ENCODE results near the gene FGD2. TPM values are rescaled to one million over a fixed set of nuclear protein-coding genes. Genes with fewer than 3 reads are reported as not detected.

The FGD2 gene
- polyA plus RNA-seq, 4 donors = 1.1 to 11.6 (median 7.3) TPM

- no peaks in the 10 kb centered on the region for H3K36me3 ChIP-seq (ENCODE audit: control insufficient read depth in 3 of 3, insufficient read depth in 2 of 3, low read depth in 1 of 3, low read length in 3 of 3)
- H3K27ac ChIP-seq (ENCODE audit: low read depth in 1 of 3, low read length in 2 of 3) = no peak overlapping the region
- 52 to 70% (median 58%) methylated on average over 8 of the region's 8 CpGs for WGBS, 3 donors
- H3K9me3 ChIP-seq (ENCODE audit: control insufficient read depth in 2 of 2, insufficient read depth in 1 of 2, low read depth in 1 of 2, low read length in 1 of 2) = no peaks in the 10 kb centered on the region
- FAIRE-seq (no peak), DNase-seq (no peak)
- peaks cover 0 to 8% (median 0%) of the 10 kb centered on the region in 3 donors for H3K27me3 ChIP-seq (ENCODE audit: control insufficient read depth in 3 of 3, insufficient read depth in 3 of 3, low read length in 3 of 3)
- H3K4me1 ChIP-seq (ENCODE audit: control insufficient read depth in 3 of 3, insufficient read depth in 2 of 3, low read depth in 1 of 3, low read length in 2 of 3) = peaks cover 0 to 6% (median 0%) of the 10 kb centered on the region in 3 donors
- H3K4me3 ChIP-seq (ENCODE audit: low read depth in 1 of 3, low read length in 3 of 3) = no peak overlapping the region
These were observed 6.8 kb upstream of the FGD2 start for GRCh38 chr6:36998723-36999038.

GRCh38 chr6:36999061-36999750 lies 6.2 kb upstream of the FGD2 start:
- 66 to 77% (median 71%) methylated on average over 15 of the region's 15 CpGs for WGBS, 3 donors
- no peak for FAIRE-seq
- no peak for DNase-seq

GRCh38 chr6:36999751-37000125 lies 5.7 kb upstream of the FGD2 start:
- FAIRE-seq (no peak), DNase-seq (no peak)
- H3K27ac ChIP-seq (ENCODE audit: low read depth in 1 of 3, low read length in 2 of 3) = no peak overlapping the region
- no peak overlapping the region for H3K4me3 ChIP-seq (ENCODE audit: low read depth in 1 of 3, low read length in 3 of 3)
- no peaks in the 10 kb centered on the region for H3K9me3 ChIP-seq (ENCODE audit: control insufficient read depth in 2 of 2, insufficient read depth in 1 of 2, low read depth in 1 of 2, low read length in 1 of 2)
- H3K4me1 ChIP-seq (ENCODE audit: control insufficient read depth in 3 of 3, insufficient read depth in 2 of 3, low read depth in 1 of 3, low read length in 2 of 3) = peaks cover 0 to 6% (median 0%) of the 10 kb centered on the region in 3 donors
- H3K27me3 ChIP-seq (ENCODE audit: control insufficient read depth in 3 of 3, insufficient read depth in 3 of 3, low read length in 3 of 3) = peaks cover 0 to 8% (median 0%) of the 10 kb centered on the region in 3 donors
- WGBS, 3 donors = 90 to 96% (median 94%) methylated on average over 4 of the region's 4 CpGs
- no peaks in the 10 kb centered on the region for H3K36me3 ChIP-seq (ENCODE audit: control insufficient read depth in 3 of 3, insufficient read depth in 2 of 3, low read depth in 1 of 3, low read length in 3 of 3)

More at GRCh38 chr6:36999061-36999750, 6.2 kb upstream of the FGD2 start:
- no peaks in the 10 kb centered on the region for H3K9me3 ChIP-seq (ENCODE audit: control insufficient read depth in 2 of 2, insufficient read depth in 1 of 2, low read depth in 1 of 2, low read length in 1 of 2)
- no peaks in the 10 kb centered on the region for H3K36me3 ChIP-seq (ENCODE audit: control insufficient read depth in 3 of 3, insufficient read depth in 2 of 3, low read depth in 1 of 3, low read length in 3 of 3)
- peaks cover 0 to 6% (median 0%) of the 10 kb centered on the region in 3 donors for H3K4me1 ChIP-seq (ENCODE audit: control insufficient read depth in 3 of 3, insufficient read depth in 2 of 3, low read depth in 1 of 3, low read length in 2 of 3)
- no peak overlapping the region for H3K27ac ChIP-seq (ENCODE audit: low read depth in 1 of 3, low read length in 2 of 3)
- no peak overlapping the region for H3K4me3 ChIP-seq (ENCODE audit: low read depth in 1 of 3, low read length in 3 of 3)
- peaks cover 0 to 8% (median 0%) of the 10 kb centered on the region in 3 donors for H3K27me3 ChIP-seq (ENCODE audit: control insufficient read depth in 3 of 3, insufficient read depth in 3 of 3, low read length in 3 of 3)

GRCh38 chr6:37004044-37004980 lies 1.1 kb upstream of the FGD2 start:
- 86 to 93% (median 89%) methylated on average over 11 of the region's 11 CpGs for WGBS, 3 donors
- FAIRE-seq (no peak), DNase-seq (no peak)
- no peak overlapping the region for H3K27ac ChIP-seq (ENCODE audit: low read depth in 1 of 3, low read length in 2 of 3)
- peaks cover 0 to 8% (median 0%) of the 10 kb centered on the region in 3 donors for H3K27me3 ChIP-seq (ENCODE audit: control insufficient read depth in 3 of 3, insufficient read depth in 3 of 3, low read length in 3 of 3)
- H3K4me1 ChIP-seq (ENCODE audit: control insufficient read depth in 3 of 3, insufficient read depth in 2 of 3, low read depth in 1 of 3, low read length in 2 of 3) = peaks cover 0 to 4% (median 0%) of the 10 kb centered on the region in 3 donors
- H3K36me3 ChIP-seq (ENCODE audit: control insufficient read depth in 3 of 3, insufficient read depth in 2 of 3, low read depth in 1 of 3, low read length in 3 of 3) = no peaks in the 10 kb centered on the region
- H3K9me3 ChIP-seq (ENCODE audit: control insufficient read depth in 2 of 2, insufficient read depth in 1 of 2, low read depth in 1 of 2, low read length in 1 of 2) = no peaks in the 10 kb centered on the region
- H3K4me3 ChIP-seq (ENCODE audit: low read depth in 1 of 3, low read length in 3 of 3) = no peak overlapping the region

GRCh38 chr6:37005827-37006567 lies 542 bp downstream of the FGD2 start:
- Histone ChIP-seq H3K4me1 (ENCODE audit: control insufficient read depth in 3 of 3, insufficient read depth in 2 of 3, low read depth in 1 of 3, low read length in 2 of 3) (peaks cover 0 to 4% (median 0%) of the 10 kb centered on the region in 3 donors), H3K36me3 (ENCODE audit: control insufficient read depth in 3 of 3, insufficient read depth in 2 of 3, low read depth in 1 of 3, low read length in 3 of 3) (no peaks in the 10 kb centered on the region), H3K27ac (ENCODE audit: low read depth in 1 of 3, low read length in 2 of 3) (peak overlapping the region in 2 of 3 donors; percentile 9 to 44), H3K9me3 (ENCODE audit: control insufficient read depth in 2 of 2, insufficient read depth in 1 of 2, low read depth in 1 of 2, low read length in 1 of 2) (no peaks in the 10 kb centered on the region), H3K27me3 (ENCODE audit: control insufficient read depth in 3 of 3, insufficient read depth in 3 of 3, low read length in 3 of 3) (peaks cover 0 to 8% (median 0%) of the 10 kb centered on the region in 3 donors), H3K4me3 (ENCODE audit: low read depth in 1 of 3, low read length in 3 of 3) (peak overlapping the region; percentile 22 to 31 (median 26))
- FAIRE-seq (no peak), DNase-seq (peak in 1 of 2 donors; percentile 43)
- WGBS, 3 donors = 34 to 58% (median 39%) methylated on average over 10 to 13 of the region's 13 CpGs

GRCh38 chr6:37006793-37007339 lies 1.4 kb downstream of the FGD2 start:
- Histone ChIP-seq H3K4me3 (ENCODE audit: low read depth in 1 of 3, low read length in 3 of 3) (peak overlapping the region in 1 of 3 donors; percentile 22), H3K27ac (ENCODE audit: low read depth in 1 of 3, low read length in 2 of 3) (peak overlapping the region in 1 of 3 donors; percentile 65)
- WGBS, 3 donors = 80 to 92% (median 86%) methylated on average over 5 of the region's 5 CpGs

GRCh38 chr6:37007340-37008043 lies 2.0 kb downstream of the FGD2 start:
- DNase-seq (no peak), FAIRE-seq (no peak)
- Histone ChIP-seq H3K36me3 (ENCODE audit: control insufficient read depth in 3 of 3, insufficient read depth in 2 of 3, low read depth in 1 of 3, low read length in 3 of 3) (no peaks in the 10 kb centered on the region), H3K4me1 (ENCODE audit: control insufficient read depth in 3 of 3, insufficient read depth in 2 of 3, low read depth in 1 of 3, low read length in 2 of 3) (peaks cover 0 to 4% (median 0%) of the 10 kb centered on the region in 3 donors), H3K27me3 (ENCODE audit: control insufficient read depth in 3 of 3, insufficient read depth in 3 of 3, low read length in 3 of 3) (peaks cover 0 to under 1% (median 0%) of the 10 kb centered on the region in 3 donors), H3K9me3 (ENCODE audit: control insufficient read depth in 2 of 2, insufficient read depth in 1 of 2, low read depth in 1 of 2, low read length in 1 of 2) (no peaks in the 10 kb centered on the region), H3K27ac (ENCODE audit: low read depth in 1 of 3, low read length in 2 of 3) (peak overlapping the region in 1 of 3 donors; percentile 65), H3K4me3 (ENCODE audit: low read depth in 1 of 3, low read length in 3 of 3) (no peak overlapping the region)
- 67 to 79% (median 70%) methylated on average over 12 of the region's 12 CpGs for WGBS, 3 donors

More at GRCh38 chr6:37006793-37007339, 1.4 kb downstream of the FGD2 start:
- Histone ChIP-seq H3K4me1 (ENCODE audit: control insufficient read depth in 3 of 3, insufficient read depth in 2 of 3, low read depth in 1 of 3, low read length in 2 of 3) (peaks cover 0 to 4% (median 0%) of the 10 kb centered on the region in 3 donors), H3K36me3 (ENCODE audit: control insufficient read depth in 3 of 3, insufficient read depth in 2 of 3, low read depth in 1 of 3, low read length in 3 of 3) (no peaks in the 10 kb centered on the region), H3K27me3 (ENCODE audit: control insufficient read depth in 3 of 3, insufficient read depth in 3 of 3, low read length in 3 of 3) (peaks cover 0 to 6% (median 0%) of the 10 kb centered on the region in 3 donors), H3K9me3 (ENCODE audit: control insufficient read depth in 2 of 2, insufficient read depth in 1 of 2, low read depth in 1 of 2, low read length in 1 of 2) (no peaks in the 10 kb centered on the region)
- no peak for FAIRE-seq
- no peak for DNase-seq
